ENCODE measurements around the gene PHACTR1.

Gene PHACTR1

DNA sequence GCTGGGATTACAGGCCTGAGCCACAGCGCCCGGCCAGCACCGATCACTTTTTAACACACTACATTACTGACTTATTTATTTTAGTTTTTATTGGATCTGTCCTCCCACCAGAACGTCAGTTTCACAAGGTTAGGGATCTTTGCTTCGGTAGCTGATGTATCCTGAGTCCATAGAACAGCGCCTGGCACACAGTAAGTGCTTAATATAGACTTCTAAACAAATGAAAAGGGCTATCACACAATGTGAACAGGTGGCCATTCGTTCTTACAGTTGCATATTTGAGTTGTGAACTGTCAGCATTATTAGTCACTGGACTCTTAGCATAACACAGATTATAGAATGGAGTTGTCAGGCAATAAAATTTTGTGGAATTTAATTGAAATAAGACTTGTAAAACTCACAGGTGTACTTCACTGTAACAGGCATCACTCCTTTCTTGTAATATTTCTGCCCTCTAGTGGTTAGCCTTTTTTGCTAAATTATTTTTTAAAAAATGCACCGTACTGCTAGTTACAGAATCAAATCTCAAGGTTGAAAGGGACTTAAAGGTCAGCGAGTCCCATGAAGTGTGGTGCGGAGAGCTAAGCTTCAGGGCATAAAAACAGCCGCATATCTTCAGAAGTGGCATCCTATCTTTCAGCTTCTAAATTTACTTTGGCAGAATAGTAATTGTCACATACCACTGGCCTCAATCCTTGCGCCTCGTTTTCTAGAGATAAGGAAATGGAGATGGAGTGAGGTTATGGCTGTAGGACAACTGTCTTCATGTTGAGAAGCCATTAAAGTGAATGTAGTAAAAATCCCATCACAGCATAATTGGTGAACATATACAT lies 615.2 kb downstream of the PHACTR1 start:
- DNase-seq = peak; percentile 58

DNA sequence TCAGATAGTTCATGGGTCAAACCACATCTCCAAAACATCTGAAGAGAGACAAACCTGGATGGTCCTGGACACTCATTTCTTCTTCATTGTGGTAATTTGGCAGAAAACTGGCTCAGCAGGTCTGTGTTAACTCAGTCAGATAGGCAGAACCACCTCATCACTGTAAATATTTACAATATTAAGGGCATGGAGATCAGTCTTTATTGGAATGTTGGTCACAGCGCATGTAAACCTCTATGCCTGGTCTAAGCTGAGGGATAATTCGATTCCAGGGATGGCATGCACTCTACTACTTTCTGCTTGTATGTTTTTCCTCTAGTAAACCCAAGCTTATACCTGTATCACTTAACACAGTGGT lies 615.8 kb downstream of the PHACTR1 start:
- DNase-seq = no peak

DNA sequence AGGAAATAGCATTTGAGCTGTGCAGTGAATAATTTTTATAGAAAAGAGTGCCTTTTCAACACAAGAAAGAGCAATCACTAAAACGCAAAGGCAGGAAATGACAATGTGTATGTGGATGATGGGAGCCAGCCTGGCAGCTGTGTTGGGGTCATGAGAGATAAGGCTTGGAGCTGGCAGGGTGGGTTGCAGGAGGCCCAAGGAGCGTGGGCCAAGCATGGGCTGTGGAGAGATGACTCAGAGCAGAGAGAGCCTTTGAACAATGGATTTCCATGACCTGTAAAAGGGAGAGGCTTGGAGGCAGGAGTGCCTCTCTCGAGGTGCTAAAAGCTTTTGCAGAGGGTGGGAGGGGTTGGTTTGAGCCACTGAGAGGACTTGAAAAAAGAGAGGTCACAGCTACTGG lies 618.4 kb downstream of the PHACTR1 start:
- DNase-seq = no peak

DNA sequence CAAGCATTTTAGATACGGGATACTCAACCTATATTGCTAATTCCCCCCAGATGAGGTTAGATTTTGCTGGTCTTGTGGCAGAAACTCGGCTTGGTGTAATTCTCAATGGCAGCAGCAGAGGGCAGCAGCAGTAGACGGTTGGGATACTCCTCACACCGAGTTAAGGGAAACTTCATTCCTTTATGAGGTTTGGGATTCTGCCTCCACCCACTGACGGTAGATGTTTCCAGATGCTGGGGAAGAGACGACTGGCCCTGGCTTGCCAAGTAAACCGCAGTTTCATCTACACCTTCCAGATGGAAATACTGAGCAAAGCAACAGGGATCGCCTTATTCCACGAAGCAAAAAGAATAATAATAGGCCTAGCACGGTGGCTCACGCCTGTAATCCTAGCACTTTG lies 620.0 kb downstream of the PHACTR1 start:
- peak; percentile 94 for DNase-seq

DNA sequence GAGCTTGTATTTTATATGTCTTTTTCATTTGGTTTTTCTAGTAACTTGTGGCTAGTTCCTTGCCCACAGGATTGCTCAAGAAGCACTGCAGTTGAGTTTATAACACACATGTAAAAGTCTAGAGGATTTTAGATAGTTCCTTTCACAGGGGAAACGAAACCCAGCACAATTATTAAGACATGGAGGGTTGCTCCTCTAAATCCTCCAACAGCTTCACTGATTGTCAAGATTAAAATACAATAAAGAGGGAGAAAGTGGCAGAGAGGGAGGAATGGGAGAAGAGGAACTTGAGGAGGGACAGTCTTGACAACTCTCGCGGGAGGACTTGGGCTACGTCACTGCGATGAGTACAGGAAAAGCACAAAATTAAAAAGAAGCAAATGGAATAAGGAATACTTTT lies 621.5 kb downstream of the PHACTR1 start:
- DNase-seq = no peak
